ENCODE results near the gene TRAIP.
"Not testable (repeated sequence)": the region's sequence is repeated elsewhere in the genome, so short reads cannot be mapped to it uniquely, and the experiment has no call there.

Gene TRAIP, protein sequence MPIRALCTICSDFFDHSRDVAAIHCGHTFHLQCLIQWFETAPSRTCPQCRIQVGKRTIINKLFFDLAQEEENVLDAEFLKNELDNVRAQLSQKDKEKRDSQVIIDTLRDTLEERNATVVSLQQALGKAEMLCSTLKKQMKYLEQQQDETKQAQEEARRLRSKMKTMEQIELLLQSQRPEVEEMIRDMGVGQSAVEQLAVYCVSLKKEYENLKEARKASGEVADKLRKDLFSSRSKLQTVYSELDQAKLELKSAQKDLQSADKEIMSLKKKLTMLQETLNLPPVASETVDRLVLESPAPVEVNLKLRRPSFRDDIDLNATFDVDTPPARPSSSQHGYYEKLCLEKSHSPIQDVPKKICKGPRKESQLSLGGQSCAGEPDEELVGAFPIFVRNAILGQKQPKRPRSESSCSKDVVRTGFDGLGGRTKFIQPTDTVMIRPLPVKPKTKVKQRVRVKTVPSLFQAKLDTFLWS

DNA sequence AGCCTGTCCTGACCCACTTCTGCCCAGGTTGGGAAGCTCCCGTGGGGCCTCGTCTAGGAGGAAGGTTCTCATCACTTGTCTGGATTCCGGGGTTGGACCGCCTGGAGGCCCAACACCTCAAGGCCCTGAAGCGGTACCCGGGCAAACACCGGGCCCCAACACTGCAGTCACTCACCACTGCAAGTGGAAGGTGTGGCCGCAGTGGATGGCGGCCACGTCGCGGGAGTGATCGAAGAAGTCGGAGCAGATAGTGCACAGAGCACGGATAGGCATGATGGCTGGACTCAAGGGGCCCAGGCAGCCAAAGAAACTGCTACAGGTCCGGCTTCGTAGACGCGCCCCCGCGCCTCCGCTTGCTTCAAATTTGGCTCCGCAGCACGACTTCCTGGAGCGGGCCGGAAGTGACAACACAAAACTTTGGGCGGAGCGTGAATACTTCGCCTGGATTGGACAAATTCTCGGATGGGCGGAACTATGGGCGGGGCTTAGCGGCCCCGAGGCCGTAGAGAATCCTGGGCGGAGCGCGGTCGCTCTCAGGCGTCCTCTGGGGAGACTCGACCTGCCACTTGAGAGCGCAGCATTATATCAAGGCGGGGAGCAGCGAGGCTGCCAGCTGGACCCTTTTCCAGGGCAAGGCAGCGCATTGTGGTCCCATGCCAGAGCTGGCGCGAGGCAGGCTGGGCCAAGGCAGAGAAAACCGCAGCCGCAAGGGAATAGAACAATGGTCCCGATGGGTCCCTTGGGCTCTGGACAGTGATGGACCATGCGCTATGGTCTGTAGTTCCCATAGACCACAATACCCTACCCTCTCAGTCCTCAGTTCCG lies at the start of gene TRAIP:
TSS of gene TRAIP (minus strand) at position 384 of the 825 bp plus-strand sequence. CDS start at position 273, 111 bp downstream.
- Histone ChIP-seq H3K4me3 (peak within 1 kb of the TSS; percentile 76), H3K9me3 (no peaks in the 10 kb centered on the region), H3K36me3 (no peaks in the 10 kb centered on the region), H4K20me1 (no peaks in the 10 kb centered on the region), H3K27ac (peak within 1 kb of the TSS; percentile 51; the same call in 1 of the 2 replicates), H3K9ac (peak within 1 kb of the TSS; percentile 77), H3K27me3 (no peaks in the 10 kb centered on the region), H3K4me1 (peaks cover 39% of the 10 kb centered on the region), H3K4me2 (peak within 1 kb of the TSS; percentile 91)
- TF ChIP-seq Cebpa-rat (IDR thresholded peaks at IDR 0.05): no peak

DNA sequence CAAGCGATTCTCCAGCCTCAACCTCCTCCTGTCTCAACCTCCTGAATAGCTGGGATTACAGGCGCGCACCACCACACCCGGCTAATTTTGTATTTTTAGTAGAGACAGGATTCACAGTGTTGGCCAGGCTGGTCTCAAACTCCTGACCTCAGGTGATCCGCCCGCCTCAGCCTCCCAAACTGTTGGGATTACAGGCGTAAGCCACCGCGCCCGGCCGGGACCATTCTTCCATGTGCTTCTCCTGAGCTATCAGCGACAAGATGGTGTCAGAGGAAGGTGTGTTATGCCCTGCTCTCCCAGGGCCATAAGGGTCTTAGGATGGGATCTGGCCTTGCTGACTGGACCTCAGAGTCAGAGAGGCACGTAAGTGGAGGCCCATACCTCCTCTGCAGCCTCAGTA lies 48.1 kb upstream of the TRAIP start:
- Histone ChIP-seq H3K27ac (0 out of 2 replicates have a peak overlapping the region, but pooled peaks have one; percentile 23), H3K4me1 (peaks cover 58% of the 10 kb centered on the region), H3K36me3 (peaks cover 16% of the 10 kb centered on the region), H3K4me2 (peak overlapping the region; percentile 70)
- H3K9ac ChIP-seq, H3K27me3 ChIP-seq, H3K9me3 ChIP-seq, H4K20me1 ChIP-seq, H3K4me3 ChIP-seq: not testable (repeated sequence)

DNA sequence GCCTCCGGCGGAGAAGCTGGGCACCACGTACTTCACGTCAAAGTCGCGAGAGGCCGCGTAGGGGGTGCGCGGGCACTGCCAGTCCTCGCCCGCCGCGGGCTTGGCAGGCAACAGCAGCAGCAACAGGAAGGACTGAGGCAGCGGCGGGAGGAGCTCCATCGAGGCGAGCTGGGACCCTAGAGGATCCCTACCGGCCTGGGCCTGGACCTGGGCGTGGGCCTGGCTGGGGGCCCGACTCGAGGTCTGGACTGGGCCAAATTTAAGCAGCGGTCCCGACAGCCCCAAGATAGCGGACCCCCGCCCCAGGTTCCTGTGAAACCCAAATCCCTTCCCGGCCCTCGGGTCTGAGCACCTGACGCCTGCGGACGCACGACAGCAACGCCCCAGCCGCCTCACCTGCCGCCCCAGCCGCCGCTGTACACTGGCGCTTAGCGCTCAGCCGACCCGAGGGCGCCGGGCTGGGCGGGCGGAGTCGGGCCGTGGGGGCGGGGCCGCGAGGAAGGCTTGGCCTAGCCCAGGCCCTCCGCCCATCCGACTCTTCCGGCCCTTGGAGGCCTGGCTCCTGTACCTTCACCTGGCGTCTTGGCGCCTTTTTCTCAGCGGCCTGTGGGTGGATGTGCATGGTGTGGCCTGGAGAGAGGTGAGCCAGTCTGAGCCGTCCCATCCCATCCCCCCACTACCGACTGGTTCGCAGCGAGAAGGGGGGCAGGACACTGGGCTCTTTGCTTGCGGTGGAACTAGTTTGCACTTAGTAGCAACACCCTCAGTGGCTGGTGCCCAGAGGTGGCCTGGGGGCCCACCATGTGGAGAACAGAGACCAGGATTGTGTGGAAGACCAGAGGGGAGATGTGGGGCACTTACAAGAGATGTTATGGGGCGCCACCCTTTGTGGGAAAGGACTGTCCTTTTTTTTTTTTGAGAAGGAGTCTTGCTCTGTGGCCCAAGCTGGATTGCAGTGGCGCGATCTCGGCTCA lies 47.4 kb upstream of the TRAIP start, which contains the start of gene MST1R:
TSS of gene MST1R (minus strand) at position 423 of the 974 bp plus-strand sequence. CDS start at position 159, 264 bp downstream.
- no peak within 1 kb of the TSS; the same call in 1 of the 2 replicates for H3K9ac ChIP-seq
- no peak for TF ChIP-seq Cebpa-rat (IDR thresholded peaks at IDR 0.05)

DNA sequence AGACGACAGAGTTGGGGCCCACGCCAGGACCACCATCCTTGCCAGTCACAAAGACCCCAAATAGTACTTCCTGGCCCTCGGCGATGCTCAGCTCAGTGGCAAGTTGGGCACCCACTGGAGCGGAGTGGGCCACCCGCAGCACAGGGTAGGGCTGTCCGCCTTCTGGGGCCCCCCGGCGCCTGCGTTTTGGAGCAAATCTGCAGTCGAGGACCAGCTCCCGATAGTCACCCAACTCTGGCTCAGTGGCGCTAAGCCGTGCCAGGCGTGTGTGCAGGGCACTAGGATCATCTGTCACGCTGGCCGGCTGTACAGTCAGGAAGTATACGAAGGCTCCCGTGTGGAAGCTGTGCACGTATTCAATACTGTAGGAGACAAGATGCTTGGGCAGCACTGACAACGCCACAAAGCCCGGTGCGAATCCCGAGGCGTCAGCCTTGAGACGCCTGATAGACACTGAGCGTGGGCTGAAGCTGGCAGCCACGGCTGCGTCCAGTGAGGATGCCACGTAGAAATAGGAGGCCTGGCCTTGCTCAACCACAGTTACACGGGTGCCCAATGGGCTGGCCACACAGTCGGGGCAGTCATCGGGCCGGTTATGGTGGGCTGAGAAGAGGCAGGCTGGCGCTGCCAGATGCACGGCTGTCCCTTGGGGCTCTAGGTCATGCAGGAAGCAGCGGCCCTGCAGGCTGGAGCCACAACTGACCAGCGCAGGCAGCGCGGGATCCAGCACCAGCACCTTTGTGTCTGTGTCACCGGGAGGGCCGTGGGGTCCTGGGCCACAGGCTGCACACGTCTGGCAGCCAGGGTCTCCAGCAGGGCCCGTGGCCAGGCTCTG lies 46.4 kb upstream of the TRAIP start:
- no peak for TF ChIP-seq Cebpa-rat (IDR thresholded peaks at IDR 0.05)
- H4K20me1 ChIP-seq: no peaks in the 10 kb centered on the region
- no peaks in the 10 kb centered on the region for H3K36me3 ChIP-seq
- peaks cover 58% of the 10 kb centered on the region for H3K4me1 ChIP-seq
- H3K4me3 ChIP-seq: no peak overlapping the region
- H3K27me3 ChIP-seq: no peaks in the 10 kb centered on the region
- no peak overlapping the region for H3K9ac ChIP-seq
- H3K4me2 ChIP-seq: peak overlapping the region; percentile 70
- peak overlapping the region; percentile 51; the same call in 1 of the 2 replicates for H3K27ac ChIP-seq
- H3K9me3 ChIP-seq: no peaks in the 10 kb centered on the region

More for the DNA sequence above, 47.4 kb upstream of the TRAIP start, which contains the start of gene MST1R:
- H3K4me1 ChIP-seq: peaks cover 58% of the 10 kb centered on the region
- peak within 1 kb of the TSS; percentile 70 for H3K4me2 ChIP-seq
- peak within 1 kb of the TSS; percentile 44; the same call in 1 of the 2 replicates for H3K4me3 ChIP-seq
- peaks cover 9% of the 10 kb centered on the region for H3K36me3 ChIP-seq
- no peaks in the 10 kb centered on the region for H4K20me1 ChIP-seq
- no peaks in the 10 kb centered on the region for H3K9me3 ChIP-seq
- H3K27ac ChIP-seq: peak within 1 kb of the TSS; percentile 23; the same call in 1 of the 2 replicates
- H3K27me3 ChIP-seq: no peaks in the 10 kb centered on the region

DNA sequence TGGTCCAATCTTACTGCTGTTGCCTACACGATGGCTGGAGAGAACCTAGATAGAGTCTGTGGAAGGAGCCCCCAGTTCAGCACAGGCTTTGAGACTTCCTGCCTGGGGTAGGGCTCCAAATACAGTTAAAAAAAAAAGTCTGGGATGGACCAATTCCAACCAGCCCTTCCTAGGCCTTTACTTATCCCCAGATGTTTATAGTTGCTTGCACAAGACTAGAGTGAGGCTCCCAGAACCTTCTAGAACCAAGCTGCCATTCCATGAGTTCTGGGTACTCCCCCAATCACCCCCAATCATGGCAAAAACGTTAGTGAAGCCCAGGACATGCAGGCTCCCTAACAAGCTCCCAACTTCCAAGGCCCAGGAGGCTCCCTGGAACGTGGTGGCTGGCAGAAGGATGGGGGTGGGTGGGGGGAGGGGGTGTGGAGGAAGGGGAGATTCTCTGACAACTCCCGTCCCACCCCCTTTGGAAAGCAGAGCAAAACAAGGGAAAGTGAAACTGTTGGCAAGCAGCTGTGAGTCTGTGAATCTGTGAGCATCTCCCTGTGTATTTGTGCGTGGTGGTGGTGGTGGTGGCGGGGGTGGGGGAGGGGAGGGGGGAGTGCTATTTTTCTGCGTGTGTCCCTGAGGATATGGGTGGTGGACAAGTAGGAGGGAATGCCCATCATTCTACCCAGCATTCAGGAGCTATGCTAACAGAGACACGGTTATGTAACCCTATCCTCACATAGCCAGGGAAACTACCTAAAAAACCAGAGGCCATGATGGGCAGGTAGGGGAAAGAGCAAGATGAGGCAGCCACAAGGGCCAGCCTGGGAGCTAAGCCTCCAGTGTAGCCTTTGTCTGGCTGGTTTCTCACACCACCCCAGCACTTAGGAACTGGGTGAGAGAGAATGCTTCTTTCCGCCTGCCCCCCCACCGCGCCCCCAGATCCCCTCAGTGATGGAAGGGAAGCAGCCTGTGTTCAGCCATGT lies 45.3 kb upstream of the TRAIP start:
- TF ChIP-seq Cebpa-rat (IDR thresholded peaks at IDR 0.05): no peak
- Histone ChIP-seq H3K27ac (peak overlapping the region; percentile 55), H3K4me2 (peak overlapping the region; percentile 70), H3K9ac (peak overlapping the region; percentile 27; the same call in 1 of the 2 replicates), H4K20me1 (no peaks in the 10 kb centered on the region), H3K4me3 (no peak overlapping the region), H3K4me1 (peaks cover 58% of the 10 kb centered on the region), H3K9me3 (no peaks in the 10 kb centered on the region), H3K36me3 (no peaks in the 10 kb centered on the region), H3K27me3 (no peaks in the 10 kb centered on the region)

DNA sequence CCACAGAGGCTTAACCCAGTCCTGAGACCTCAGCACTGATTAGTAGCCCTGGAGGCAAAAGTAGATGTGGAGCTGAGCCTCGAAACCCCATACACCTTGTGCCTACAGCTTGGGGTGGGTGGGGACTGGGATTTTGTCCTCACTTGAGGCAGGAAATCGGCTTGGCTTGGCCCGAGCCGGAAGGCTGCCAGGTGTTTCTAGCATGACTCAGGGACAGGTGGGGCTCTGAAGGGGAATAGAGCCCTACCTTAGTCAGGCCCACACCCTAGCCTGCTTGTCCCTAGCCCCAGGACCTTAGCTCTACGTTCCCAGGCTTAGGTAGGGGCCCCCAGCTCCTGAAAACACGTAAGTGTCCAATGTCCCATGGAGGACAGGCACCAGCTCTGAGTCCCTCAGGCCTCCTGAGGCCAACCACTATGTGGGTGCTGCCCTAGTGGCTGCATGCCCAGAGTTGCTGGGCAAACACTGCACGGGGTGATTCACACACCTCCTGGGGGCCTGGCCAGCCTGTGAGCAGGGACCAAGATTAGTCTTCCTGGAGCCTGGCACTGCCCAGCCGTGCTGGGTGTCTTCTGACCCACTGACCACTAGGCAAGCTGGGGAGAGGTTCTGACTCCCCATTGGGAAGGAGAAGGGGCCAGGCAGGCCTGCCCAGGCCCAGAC lies 44.3 kb upstream of the TRAIP start:
- H3K9me3 ChIP-seq: no peaks in the 10 kb centered on the region
- peak overlapping the region; percentile 52; the same call in 1 of the 2 replicates for H3K4me2 ChIP-seq
- peaks cover 48% of the 10 kb centered on the region for H3K4me1 ChIP-seq
- H3K9ac ChIP-seq: no peak overlapping the region
- no peak overlapping the region for H3K4me3 ChIP-seq
- no peaks in the 10 kb centered on the region for H3K36me3 ChIP-seq
- TF ChIP-seq Cebpa-rat (IDR thresholded peaks at IDR 0.05): no peak
- H3K27me3 ChIP-seq: no peaks in the 10 kb centered on the region
- H4K20me1 ChIP-seq: no peaks in the 10 kb centered on the region
- peak overlapping the region; percentile 55 for H3K27ac ChIP-seq

DNA sequence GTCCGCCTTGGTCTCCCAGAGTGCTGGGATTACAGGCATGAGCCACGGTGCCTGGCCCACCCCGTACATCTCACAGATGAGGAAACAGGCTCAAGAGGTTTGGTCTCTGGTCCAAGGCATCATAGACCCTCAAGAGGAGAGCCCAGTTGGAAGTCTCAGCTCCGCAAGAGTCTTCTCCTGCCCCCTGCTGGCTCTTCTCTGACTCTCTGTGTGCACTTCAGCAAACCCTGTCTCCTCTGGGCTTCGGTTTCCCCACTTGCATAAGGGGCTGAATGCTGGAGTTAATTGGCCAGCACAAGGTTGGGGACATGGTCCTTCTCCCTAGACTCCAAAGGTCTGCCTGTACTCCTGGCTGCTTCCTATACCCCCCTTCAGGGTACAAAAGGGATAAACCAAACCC lies 43.5 kb upstream of the TRAIP start:
- Histone ChIP-seq H3K9ac (no peak overlapping the region), H3K4me3 (no peak overlapping the region), H3K27me3 (no peaks in the 10 kb centered on the region), H3K9me3 (no peaks in the 10 kb centered on the region), H3K36me3 (no peaks in the 10 kb centered on the region), H3K4me2 (no peak overlapping the region), H3K4me1 (peaks cover 39% of the 10 kb centered on the region), H3K27ac (no peak overlapping the region), H4K20me1 (no peaks in the 10 kb centered on the region)
- no peak for TF ChIP-seq Cebpa-rat (IDR thresholded peaks at IDR 0.05)
